Left ventricle myocardium inferior (tissue), 1 donor: ENCODE measurements around the gene RAPGEF4. TPM values are rescaled to one million over a fixed set of nuclear protein-coding genes. Genes with fewer than 3 reads are reported as not detected.

ENCODE experiments used
- DNase-seq: peaks from one replicate; pipeline ENCODE4 v3.0.0-alpha.2; 2020
- H3K27ac ChIP-seq: fragments of 200-600 bp; replicated peaks from 2 replicates; pipeline ENCODE4 v1.8.0; 2021
- H3K27me3 ChIP-seq: fragments of 200-600 bp; 2 replicates; pipeline ENCODE4 v1.8.0; 2021; ENCODE audit warnings: low read depth
- H3K36me3 ChIP-seq: fragments of 200-600 bp; 2 replicates; pipeline ENCODE4 v1.8.0; 2021
- H3K4me1 ChIP-seq: fragments of 200-600 bp; 2 replicates; pipeline ENCODE4 v1.8.0; 2021
- H3K4me3 ChIP-seq: fragments of 200-600 bp; 2 replicates; pipeline ENCODE4 v1.8.0; 2021; ENCODE audit warnings: mild to moderate bottlenecking, moderate library complexity
- H3K9me3 ChIP-seq: fragments of 200-600 bp; replicated peaks from 2 replicates; pipeline ENCODE4 v1.8.0; 2021
- intact Hi-C: fragments of 100-400 bp; cut with micrococcal nuclease; formaldehyde crosslinking; loops from one replicate; pipeline ENCODE4 v1.11.0; 2022
- total RNA-seq: library from RNA; stranded (reverse); fragmentation: NEBNext Ultra II Directional; extraction: Animal tissue kit (Norgen Biotek cat#: 25700); gene quantifications from one replicate; pipeline ENCODE4 v1.2.1, GENCODE V29; 2021
- TF ChIP-seq, protein P1 (sequence below): fragments of 200-600 bp; IDR thresholded peaks from 2 replicates; pipeline ENCODE4 v1.8.0; 2021; ENCODE audit warnings: antibody characterized with exemption, mild to moderate bottlenecking, borderline replicate concordance
- donor health status: DM: no; HTN: yes; CAD: no; lungs with severe emphysema.

RAPGEF4 gene
- total RNA-seq, 1 donor from 2014 or later = 3.7 TPM

DNA sequence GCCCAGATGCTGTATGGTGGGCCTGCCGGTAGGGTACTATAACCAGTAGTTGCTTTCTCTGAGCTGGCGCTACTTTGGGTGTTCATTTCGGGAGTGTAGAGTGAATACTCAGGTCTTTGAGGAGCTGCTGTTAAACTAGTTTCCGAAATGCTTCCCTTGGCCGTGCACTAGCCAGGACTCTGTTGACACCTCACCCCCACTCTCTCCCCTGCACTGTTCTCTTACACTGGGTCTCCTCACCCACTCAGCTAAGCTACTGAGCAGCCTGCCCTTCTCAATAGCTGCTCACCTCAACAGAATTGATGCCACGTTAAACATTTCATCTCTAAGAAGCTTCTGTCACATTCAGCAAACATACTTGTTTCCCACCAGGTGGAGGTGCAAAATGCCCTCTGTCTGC, 86.9 kb downstream of the RAPGEF4 start:
- no peak for DNase-seq
- Histone ChIP-seq H3K4me3 (peak overlapping the region; percentile 60), H3K27ac (peak overlapping the region; percentile 70), H3K9me3 (no peaks in the 10 kb centered on the region), H3K4me1 (peaks cover 19% of the 10 kb centered on the region), H3K27me3 (no peaks in the 10 kb centered on the region), H3K36me3 (no peaks in the 10 kb centered on the region)
- intact Hi-C loops = no loop called here
- TF ChIP-seq, protein P1, sequence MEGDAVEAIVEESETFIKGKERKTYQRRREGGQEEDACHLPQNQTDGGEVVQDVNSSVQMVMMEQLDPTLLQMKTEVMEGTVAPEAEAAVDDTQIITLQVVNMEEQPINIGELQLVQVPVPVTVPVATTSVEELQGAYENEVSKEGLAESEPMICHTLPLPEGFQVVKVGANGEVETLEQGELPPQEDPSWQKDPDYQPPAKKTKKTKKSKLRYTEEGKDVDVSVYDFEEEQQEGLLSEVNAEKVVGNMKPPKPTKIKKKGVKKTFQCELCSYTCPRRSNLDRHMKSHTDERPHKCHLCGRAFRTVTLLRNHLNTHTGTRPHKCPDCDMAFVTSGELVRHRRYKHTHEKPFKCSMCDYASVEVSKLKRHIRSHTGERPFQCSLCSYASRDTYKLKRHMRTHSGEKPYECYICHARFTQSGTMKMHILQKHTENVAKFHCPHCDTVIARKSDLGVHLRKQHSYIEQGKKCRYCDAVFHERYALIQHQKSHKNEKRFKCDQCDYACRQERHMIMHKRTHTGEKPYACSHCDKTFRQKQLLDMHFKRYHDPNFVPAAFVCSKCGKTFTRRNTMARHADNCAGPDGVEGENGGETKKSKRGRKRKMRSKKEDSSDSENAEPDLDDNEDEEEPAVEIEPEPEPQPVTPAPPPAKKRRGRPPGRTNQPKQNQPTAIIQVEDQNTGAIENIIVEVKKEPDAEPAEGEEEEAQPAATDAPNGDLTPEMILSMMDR = no peak

DNA sequence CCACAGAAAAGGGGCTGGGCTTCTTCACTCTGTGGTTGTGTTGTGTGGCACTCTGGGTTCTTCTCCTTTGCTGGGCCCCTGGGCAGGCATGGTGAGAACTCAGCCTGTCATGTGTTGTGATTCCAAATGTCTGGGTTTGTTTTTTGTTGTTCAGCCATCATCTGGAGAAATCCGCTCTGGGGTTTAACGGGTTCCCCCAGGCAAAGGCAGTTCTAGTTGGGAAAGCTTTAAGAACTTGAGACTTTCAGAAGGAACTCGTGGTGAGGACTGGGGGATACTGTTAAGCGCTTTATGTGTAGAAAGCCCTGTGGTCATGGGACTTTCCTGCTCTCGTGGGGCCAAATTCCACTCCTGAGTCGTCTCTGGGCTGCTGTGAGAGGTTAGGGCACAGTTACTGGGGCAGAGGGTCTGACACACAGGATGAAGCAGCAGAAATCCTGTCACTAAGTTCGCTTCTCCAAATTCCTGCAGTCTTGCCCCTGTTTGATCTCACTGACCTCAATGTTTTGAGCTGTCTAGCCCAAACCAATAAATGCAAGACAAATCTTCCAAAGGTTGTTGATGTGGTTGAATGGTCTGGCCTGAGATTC, 87.7 kb downstream of the RAPGEF4 start:
- DNase-seq = no peak
- Histone ChIP-seq H3K27me3 (no peaks in the 10 kb centered on the region), H3K27ac (peak overlapping the region; percentile 70), H3K4me1 (peaks cover 19% of the 10 kb centered on the region), H3K4me3 (peak overlapping the region; percentile 60), H3K36me3 (no peaks in the 10 kb centered on the region), H3K9me3 (no peaks in the 10 kb centered on the region)
- TF ChIP-seq, protein P1 = no peak
- intact Hi-C loops = no loop called here

DNA sequence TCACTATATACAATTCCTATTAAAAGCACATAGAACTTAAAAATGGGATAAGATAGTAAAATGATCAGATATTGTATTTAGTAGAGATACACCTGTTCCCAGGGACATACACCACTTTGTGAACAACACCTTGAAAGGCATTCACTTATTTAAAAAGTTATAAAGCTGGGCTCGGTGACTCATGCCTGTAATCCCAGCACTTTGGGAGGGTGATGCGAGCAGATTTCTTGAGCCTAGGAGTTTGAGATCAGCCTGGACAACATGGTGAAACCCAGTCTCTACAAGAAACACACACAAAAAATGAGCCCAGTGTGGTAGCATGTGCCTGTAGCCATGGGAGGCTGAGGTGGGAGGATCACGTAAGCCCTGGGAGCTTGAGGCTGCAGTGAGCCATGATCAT, 90.9 kb downstream of the RAPGEF4 start:
- no peak for DNase-seq
- Histone ChIP-seq H3K4me3 (no peak overlapping the region), H3K27ac (no peak overlapping the region), H3K36me3 (no peaks in the 10 kb centered on the region), H3K27me3 (no peaks in the 10 kb centered on the region), H3K4me1 (peaks cover 15% of the 10 kb centered on the region), H3K9me3 (no peaks in the 10 kb centered on the region)
- intact Hi-C loops = no loop called here
- TF ChIP-seq, protein P1 = no peak

DNA sequence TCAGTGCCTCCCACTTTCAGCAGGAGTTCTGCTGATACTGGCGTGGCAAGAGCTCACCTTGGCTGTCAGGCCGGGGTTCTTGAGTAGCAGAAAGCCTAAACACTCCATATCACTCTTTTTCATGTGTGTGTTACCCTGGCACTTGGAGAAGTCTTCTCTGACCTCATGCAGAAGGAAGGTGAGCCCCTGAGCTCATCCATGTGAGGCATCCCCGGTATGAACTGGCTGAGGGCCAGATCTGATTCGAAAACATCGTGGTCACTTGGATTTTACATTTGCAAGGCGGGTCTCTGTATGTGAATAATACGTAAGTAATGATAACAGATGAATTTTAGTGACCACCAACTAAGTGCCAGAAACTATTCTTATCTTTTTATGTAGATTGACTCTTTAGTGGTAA, 93.6 kb downstream of the RAPGEF4 start:
- H3K4me3 ChIP-seq = no peak overlapping the region
- H3K9me3 ChIP-seq = no peaks in the 10 kb centered on the region
- intact Hi-C loops = no loop called here
- TF ChIP-seq, protein P1 = no peak
- peaks cover 22% of the 10 kb centered on the region for H3K4me1 ChIP-seq
- H3K27ac ChIP-seq = peak overlapping the region; percentile 8
- no peaks in the 10 kb centered on the region for H3K36me3 ChIP-seq
- no peaks in the 10 kb centered on the region for H3K27me3 ChIP-seq
- no peak for DNase-seq

DNA sequence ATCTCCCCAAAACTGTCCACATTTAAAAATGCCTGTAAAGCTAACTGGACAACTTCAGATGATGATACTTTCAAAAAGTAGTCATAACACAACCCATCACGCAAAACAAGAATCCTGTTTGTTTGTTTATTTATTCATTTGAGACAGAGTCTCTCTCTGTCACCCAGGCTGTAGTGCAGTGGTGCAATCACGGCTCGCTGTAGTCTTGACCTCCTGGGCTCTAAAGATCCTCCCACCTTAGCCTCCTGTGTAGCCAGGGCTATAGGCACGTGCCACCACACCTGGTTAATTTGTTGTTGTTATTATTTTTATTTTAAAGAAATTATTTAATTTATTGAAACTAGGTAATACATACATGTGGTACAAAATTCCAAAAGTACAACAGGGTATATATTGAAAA, 94.8 kb downstream of the RAPGEF4 start:
- intact Hi-C loops = no loop called here
- Histone ChIP-seq H3K9me3 (no peaks in the 10 kb centered on the region), H3K27ac (no peak overlapping the region), H3K4me1 (peaks cover 29% of the 10 kb centered on the region), H3K36me3 (no peaks in the 10 kb centered on the region), H3K4me3 (no peak overlapping the region), H3K27me3 (no peaks in the 10 kb centered on the region)
- DNase-seq = no peak
- TF ChIP-seq, protein P1 = no peak
